Upper lobe of left lung (tissue), 4 donors: Measurements from ENCODE around the gene FLACC1.
"Not testable (repeated sequence)": the region's sequence is repeated elsewhere in the genome, so short reads cannot be mapped to it uniquely, and the experiment has no call there.

ENCODE experiments used
- CTCF ChIP-seq, 6 experiments: fragments of 450-650 bp in 4 of 6; fragments of 200-600 bp in 2 of 6; sonication (generic) in 2 of 6; IDR thresholded peaks; one replicate each; pipeline ENCODE4 v1.5.1; 2016 to 2019; ENCODE audit warnings: antibody characterized with exemption in 6 of 6
- EP300 ChIP-seq, 4 donors: sonication (generic); formaldehyde crosslinking; IDR thresholded peaks; one replicate each; pipeline ENCODE4 v1.5.1; 2017; ENCODE audit warnings: antibody characterized with exemption in 4 of 4, control low read depth in 2 of 4
- POLR2A ChIP-seq, 4 donors: fragments of 450-650 bp; IDR thresholded peaks; one replicate each; pipeline ENCODE4 v1.5.1; 2016 to 2017; ENCODE audit warnings: antibody characterized with exemption in 4 of 4, mild to moderate bottlenecking in 2 of 4
- POLR2AphosphoS5 ChIP-seq, 2 donors: sonication (generic); formaldehyde crosslinking; IDR thresholded peaks; one replicate each; pipeline ENCODE4 v1.5.1; 2017; ENCODE audit warnings: antibody characterized with exemption in 2 of 2

GRCh38 chr2:201239167-201239935 lies 117.8 kb downstream of the FLACC1 start:
- not testable (repeated sequence) for TF ChIP-seq POLR2A, CTCF, EP300 (IDR thresholded peaks at IDR 0.05)
- TF ChIP-seq POLR2AphosphoS5 (IDR thresholded peaks at IDR 0.05), result peak; percentile 31 to 65
